Measurements from ENCODE around the gene EIF4G3. TPM values are rescaled to one million over a fixed set of nuclear protein-coding genes. Genes with fewer than 3 reads are reported as not detected.

The EIF4G3 gene
- polyA plus RNA-seq, 3 donors: 5.1 to 34.2 (median 5.8) TPM

DNA sequence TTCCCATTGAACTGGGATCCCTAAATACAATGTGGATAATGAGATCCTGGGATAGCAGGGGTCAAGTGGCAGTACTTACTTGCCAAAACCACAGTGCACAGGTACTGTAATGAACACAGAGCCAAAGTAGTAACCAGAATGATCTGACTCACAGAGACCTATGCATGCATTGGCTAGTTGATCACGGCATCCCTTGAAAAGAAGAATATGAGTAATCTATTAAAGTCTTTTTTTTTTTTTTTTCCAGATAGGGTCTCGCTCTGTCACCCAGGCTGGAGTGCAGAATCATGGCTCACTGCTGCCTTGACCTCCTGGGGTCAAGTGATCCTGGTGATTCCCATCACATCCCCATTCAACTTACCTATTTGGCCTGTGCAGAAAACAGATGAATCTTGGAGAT is 29.4 kb upstream of the EIF4G3 start:
- no CpG with 5 or more reads among the region's 2 CpGs for WGBS (ENCODE audit: insufficient coverage)
- Histone ChIP-seq H4K20me1 (ENCODE audit: insufficient read depth, low read length) (no peaks in the 10 kb centered on the region), H3K79me2 (ENCODE audit: insufficient read depth, low read length) (no peaks in the 10 kb centered on the region), H3K9me3 (replicated peaks in 1 of 2; ENCODE audit: control insufficient read depth in 1 of 2, insufficient read depth in 1 of 2, low read length in 2 of 2) (no peaks in the 10 kb centered on the region), H3K4me3 (replicated peaks in 1 of 3; ENCODE audit: low read depth in 2 of 3, low read length in 3 of 3) (no peak overlapping the region), H3K27me3 (ENCODE audit: control insufficient read depth in 2 of 2, insufficient read depth in 2 of 2, low read length in 2 of 2) (no peaks in the 10 kb centered on the region), H3K4me2 (replicated peaks; ENCODE audit: extremely low read depth, low read length, poor library complexity, severe bottlenecking) (no peak overlapping the region), H3K4me1 (ENCODE audit: control insufficient read depth in 1 of 2, insufficient read depth in 2 of 2, low read length in 2 of 2) (no peaks in the 10 kb centered on the region), H3K27ac (ENCODE audit: low read depth in 1 of 2, low read length in 2 of 2) (no peak overlapping the region), H3K36me3 (replicated peaks in 1 of 2; ENCODE audit: control insufficient read depth in 1 of 2, insufficient read depth in 2 of 2, low read length in 2 of 2) (no peaks in the 10 kb centered on the region), H2AFZ (ENCODE audit: insufficient read depth, low read depth, low read length, poor library complexity, severe bottlenecking) (no peak overlapping the region), H3K9ac (ENCODE audit: insufficient read depth, low read length, poor library complexity, severe bottlenecking) (no peak overlapping the region)
- H3K27ac Mint-ChIP-seq: no peak overlapping the region
- no peak overlapping the region for H3K4me3 Mint-ChIP-seq
- TF ChIP-seq, protein P1, sequence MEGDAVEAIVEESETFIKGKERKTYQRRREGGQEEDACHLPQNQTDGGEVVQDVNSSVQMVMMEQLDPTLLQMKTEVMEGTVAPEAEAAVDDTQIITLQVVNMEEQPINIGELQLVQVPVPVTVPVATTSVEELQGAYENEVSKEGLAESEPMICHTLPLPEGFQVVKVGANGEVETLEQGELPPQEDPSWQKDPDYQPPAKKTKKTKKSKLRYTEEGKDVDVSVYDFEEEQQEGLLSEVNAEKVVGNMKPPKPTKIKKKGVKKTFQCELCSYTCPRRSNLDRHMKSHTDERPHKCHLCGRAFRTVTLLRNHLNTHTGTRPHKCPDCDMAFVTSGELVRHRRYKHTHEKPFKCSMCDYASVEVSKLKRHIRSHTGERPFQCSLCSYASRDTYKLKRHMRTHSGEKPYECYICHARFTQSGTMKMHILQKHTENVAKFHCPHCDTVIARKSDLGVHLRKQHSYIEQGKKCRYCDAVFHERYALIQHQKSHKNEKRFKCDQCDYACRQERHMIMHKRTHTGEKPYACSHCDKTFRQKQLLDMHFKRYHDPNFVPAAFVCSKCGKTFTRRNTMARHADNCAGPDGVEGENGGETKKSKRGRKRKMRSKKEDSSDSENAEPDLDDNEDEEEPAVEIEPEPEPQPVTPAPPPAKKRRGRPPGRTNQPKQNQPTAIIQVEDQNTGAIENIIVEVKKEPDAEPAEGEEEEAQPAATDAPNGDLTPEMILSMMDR (IDR thresholded peaks at IDR 0.05): no peak
- H3K4me1 Mint-ChIP-seq: no peaks in the 10 kb centered on the region
- H3K27me3 Mint-ChIP-seq (ENCODE audit: low read depth in 3 of 3): peaks cover 0 to 4% (median 1%) of the 10 kb centered on the region in 3 donors
- no peaks in the 10 kb centered on the region for H3K9me3 Mint-ChIP-seq
- intact Hi-C loops (cut with micrococcal nuclease): no loop called here
- no peak for DNase-seq
- no peaks in the 10 kb centered on the region for H3K36me3 Mint-ChIP-seq

DNA sequence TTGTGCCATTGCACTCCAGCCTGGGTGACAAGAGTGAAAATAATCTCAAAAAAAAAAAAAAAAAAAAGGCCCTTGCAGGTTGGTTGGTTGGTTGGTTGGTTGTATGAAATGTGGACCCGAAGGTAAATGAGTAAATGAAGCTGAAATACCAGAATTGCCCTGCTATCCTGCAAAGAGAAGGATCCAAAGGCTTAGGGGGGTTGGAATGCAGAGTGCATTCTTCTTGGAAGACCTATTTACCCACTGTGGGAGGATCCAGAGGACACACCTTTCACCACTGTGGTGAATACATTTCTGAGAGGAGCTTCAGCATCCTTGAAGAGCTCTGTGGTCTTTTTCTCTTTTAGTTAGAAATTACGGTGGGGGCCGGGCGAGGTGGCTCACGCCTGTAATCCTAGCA is 28.7 kb upstream of the EIF4G3 start:
- H3K4me2 ChIP-seq (replicated peaks; ENCODE audit: extremely low read depth, low read length, poor library complexity, severe bottlenecking): no peak overlapping the region
- no peak overlapping the region for H3K9ac ChIP-seq (ENCODE audit: insufficient read depth, low read length, poor library complexity, severe bottlenecking)
- no peak overlapping the region for H2AFZ ChIP-seq (ENCODE audit: insufficient read depth, low read depth, low read length, poor library complexity, severe bottlenecking)
- H3K27ac Mint-ChIP-seq: no peak overlapping the region
- H3K36me3 Mint-ChIP-seq: no peaks in the 10 kb centered on the region
- peaks cover 0 to 4% (median 0%) of the 10 kb centered on the region in 3 donors for H3K27me3 Mint-ChIP-seq (ENCODE audit: low read depth in 3 of 3)
- H3K36me3 ChIP-seq (replicated peaks in 1 of 2; ENCODE audit: control insufficient read depth in 1 of 2, insufficient read depth in 2 of 2, low read length in 2 of 2): no peaks in the 10 kb centered on the region
- DNase-seq: no peak
- H3K4me3 Mint-ChIP-seq: no peak overlapping the region
- WGBS (ENCODE audit: insufficient coverage): 100% methylated on average over 1 of the region's 5 CpGs
- H3K4me1 ChIP-seq (ENCODE audit: control insufficient read depth in 1 of 2, insufficient read depth in 2 of 2, low read length in 2 of 2): no peaks in the 10 kb centered on the region
- no peaks in the 10 kb centered on the region for H3K9me3 Mint-ChIP-seq
- no peaks in the 10 kb centered on the region for H3K9me3 ChIP-seq (replicated peaks in 1 of 2; ENCODE audit: control insufficient read depth in 1 of 2, insufficient read depth in 1 of 2, low read length in 2 of 2)
- H3K4me3 ChIP-seq (replicated peaks in 1 of 3; ENCODE audit: low read depth in 2 of 3, low read length in 3 of 3): no peak overlapping the region
- intact Hi-C loops (cut with micrococcal nuclease): no loop called here
- no peaks in the 10 kb centered on the region for H3K27me3 ChIP-seq (ENCODE audit: control insufficient read depth in 2 of 2, insufficient read depth in 2 of 2, low read length in 2 of 2)
- no peaks in the 10 kb centered on the region for H3K79me2 ChIP-seq (ENCODE audit: insufficient read depth, low read length)
- TF ChIP-seq, protein P1 (IDR thresholded peaks at IDR 0.05): no peak
- no peak overlapping the region for H3K27ac ChIP-seq (ENCODE audit: low read depth in 1 of 2, low read length in 2 of 2)
- H4K20me1 ChIP-seq (ENCODE audit: insufficient read depth, low read length): no peaks in the 10 kb centered on the region
- H3K4me1 Mint-ChIP-seq: no peaks in the 10 kb centered on the region
